NCI-H1092 (cell line): ENCODE data around the gene DCAF6.

Experiments
- DNase-seq: peaks from one replicate; lab custom pipeline; 2025; lab: John Stamatoyannopoulos, UW

DCAF6 gene

DNA sequence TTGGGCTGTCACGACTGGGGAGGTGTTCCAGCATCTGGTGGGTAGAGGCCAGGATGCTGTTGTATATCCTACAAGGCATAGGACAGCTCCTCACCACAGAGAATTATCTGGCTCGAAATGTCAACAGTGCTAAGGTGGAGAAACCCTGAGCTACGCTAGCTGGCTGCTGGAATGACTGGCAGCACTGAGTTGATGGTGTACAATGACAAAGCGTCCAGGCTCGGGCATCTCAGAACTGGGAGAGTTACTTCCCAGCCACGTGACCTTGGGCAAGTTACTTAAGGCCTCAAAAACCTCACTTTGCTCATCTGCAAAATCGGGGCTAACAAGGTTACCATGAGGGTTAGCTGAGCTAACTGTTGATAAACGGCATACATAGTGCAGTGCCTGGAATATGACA, 164.9 kb downstream of the DCAF6 start:
- DNase-seq, result no peak

DNA sequence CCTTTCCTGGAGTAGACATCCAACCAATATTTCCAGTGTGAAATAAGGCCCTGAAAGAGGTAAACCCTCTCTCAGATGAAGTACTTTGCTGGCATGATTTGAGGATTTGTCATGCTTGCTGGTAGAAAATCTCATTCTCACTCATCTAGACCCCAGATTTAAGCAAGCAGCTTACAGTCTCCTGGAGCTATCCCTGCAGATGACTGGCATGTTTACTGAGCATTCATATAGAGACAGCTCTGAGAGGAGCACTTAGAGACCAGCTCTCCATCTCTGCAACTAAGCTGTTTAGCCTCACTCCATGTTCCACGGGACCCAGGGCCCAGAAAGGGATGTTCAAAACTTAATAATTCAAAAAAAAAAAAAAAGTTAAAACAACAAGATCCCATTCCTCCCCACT, 166.0 kb downstream of the DCAF6 start:
- DNase-seq, result no peak

DNA sequence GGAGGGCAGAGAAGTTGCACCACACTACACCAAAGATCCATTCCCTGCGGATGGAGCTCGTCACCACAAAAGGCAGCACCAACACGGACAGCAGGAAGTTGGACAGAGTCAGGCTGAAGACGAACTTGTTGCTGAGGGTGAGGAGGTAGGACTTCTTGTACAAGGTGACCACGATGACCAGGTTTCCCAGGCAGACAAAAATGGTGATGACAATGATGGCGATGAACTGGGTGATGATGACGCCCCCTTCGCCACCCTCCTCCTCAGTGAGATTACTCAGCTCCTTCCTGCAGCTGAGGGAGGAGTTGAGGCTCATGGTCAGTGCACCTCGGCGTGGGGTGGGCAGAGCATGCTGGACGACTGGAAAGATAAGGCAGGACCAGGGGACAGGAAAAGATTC, 168.1 kb downstream of the DCAF6 start:
- no peak for DNase-seq

DNA sequence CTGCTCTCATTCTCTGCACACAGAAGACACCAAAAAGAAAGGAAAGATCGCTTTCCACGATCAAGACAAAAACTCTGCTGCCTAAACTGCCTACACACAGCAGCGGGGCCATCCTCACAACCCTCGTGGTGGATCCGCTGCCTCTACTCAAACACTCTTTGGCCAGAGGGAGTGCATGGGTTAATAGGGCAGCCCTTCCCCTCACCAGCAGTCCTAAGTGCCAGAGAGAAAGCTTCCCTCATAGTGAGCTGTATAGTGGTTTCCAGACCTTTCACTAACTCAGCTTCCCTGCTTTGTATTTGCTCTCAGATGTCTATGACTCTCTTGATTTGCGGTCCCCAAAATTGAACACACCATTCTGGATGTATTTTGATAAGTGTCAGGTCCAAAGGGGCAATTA, 169.4 kb downstream of the DCAF6 start:
- no peak for DNase-seq

DNA sequence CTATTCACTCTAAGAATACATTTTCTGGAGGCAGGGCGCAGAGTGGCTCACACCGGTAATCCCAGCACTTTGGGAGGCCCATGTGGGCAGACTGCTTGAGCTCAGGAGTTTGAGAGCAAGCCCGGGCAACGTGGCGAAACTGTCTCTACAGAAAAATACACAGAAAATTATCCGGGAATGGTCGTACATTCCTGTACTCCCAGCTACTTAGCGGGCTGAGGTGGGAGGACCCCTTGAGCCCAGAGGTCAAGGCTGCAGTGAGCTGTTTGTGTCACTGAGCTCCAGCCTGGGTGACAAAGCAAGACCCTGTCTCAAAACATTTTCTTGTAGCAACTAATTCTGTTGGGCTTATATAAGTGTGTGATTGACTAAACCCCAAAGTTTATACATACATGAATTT, 169.8 kb downstream of the DCAF6 start:
- no peak for DNase-seq

DNA sequence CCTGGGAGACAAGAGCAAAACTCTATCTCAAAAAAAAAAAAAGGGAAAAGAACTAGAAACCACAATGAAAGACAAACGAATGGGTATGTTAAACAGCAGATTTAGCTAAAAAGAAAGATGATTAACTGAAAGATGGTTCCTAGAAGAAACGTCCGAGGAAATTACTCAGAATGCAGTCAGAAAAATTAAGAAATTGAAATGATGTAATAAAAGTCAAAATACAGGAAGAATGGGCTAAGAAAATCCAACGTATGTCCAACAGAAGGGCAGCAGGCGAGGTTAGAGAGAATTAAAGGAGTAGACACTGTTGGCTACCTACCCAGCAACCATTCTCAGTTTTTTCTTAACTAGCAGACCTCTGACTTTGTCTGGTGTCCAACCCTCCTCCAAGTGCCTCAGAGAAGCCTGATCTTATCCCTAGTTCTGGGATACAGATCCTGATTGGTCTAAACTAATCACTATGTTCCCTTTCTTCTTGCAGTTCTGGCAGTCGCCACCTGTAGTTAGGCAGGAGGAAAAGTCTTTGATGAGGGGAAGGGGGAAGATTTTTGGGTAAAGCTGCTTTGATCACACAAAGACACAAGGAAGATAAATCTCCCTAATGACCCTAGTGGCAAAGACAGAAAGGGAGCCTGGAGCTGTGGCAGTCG, 174.5 kb downstream of the DCAF6 start:
- no peak for DNase-seq

DNA sequence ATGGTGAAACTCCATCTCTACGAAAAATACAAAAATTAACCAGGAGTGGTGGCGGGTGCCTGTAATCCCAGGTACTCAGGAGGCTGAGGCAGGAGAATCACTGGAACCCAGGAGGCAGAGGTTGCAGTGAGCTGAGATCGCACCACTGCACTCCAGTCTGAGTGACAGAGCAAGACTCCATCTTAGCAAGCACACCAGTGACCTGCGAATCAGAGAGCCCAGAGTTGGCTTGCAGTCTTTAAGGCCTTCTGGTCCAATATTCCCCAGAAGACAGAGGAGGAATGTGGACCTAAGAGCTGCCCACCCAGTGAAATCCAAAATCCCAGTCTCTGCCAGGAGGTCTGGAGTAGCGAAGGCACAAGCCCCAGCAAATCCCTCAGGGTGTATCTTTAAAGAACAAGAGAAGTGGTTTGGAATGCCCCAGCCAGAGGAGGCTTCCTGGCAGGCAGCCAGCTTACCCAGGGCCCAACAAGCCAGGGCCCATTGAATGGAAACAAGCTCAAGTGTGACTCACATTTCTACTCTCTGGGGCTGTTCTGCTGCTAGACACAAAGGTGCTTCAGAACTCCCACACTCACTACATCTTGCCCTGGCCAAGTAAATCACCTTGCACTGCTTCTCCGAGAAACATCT, 176.3 kb downstream of the DCAF6 start:
- no peak for DNase-seq

DNA sequence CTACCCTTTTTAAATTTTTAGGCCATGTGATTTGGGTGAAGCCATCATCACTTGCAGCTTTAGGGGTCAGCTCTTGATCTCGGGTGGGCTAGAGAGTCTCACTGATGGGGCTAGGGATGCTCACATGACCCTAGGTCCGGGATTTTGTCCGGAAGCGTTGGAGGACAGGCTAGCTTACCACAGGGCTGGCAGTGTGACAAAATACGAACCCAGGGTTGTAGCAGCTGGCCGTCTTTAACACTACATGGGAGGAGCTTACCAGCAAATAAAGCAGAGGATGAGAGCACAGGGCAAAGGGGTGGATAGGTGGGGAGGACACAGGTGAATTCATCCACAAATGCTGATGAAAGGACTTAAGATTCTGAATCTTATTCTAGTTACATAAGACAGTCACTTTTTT, 178.4 kb downstream of the DCAF6 start:
- DNase-seq, result no peak

DNA sequence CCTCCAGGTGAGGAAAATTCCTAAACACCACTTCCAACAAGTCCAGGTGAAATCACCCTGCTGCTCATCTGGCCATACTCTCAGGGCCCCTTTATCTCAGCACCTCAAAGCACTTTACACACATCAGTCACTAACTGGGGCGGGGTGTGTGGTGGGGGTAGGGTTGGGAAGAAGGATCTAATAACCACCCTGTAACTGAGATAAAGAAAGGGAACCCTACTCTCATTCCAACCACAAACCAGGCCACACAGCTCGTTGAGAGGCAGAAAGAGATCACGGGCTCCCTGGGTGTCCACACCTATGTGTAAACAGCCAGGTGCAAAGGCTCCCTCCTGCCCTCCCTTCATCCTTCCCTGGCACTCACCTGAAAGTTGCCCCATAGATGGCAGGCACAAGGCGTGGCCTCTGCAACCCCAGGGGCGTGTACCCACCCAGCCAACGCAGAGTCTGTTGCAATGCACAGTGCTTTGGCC, 179.9 kb downstream of the DCAF6 start:
- no peak for DNase-seq

DNA sequence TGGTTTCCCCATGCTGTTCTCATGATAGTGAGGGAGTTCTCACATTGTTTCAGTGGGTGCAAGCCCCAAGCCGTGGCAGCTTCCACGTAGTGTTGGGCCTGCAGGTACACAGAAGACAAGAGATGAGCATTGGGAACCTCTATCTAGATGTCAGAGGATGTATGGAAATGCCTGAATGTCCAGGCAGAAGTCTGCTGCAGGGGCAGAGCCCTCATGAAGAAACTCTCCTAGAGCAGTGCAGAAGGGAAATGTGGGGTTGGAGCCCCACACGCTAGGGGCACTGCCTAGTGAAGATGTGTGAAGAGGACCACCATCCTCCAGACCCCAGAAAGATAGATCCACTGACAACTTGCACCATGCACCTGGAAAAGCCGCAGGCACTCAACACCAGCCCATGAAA, 183.3 kb downstream of the DCAF6 start:
- DNase-seq, result no peak

DNA sequence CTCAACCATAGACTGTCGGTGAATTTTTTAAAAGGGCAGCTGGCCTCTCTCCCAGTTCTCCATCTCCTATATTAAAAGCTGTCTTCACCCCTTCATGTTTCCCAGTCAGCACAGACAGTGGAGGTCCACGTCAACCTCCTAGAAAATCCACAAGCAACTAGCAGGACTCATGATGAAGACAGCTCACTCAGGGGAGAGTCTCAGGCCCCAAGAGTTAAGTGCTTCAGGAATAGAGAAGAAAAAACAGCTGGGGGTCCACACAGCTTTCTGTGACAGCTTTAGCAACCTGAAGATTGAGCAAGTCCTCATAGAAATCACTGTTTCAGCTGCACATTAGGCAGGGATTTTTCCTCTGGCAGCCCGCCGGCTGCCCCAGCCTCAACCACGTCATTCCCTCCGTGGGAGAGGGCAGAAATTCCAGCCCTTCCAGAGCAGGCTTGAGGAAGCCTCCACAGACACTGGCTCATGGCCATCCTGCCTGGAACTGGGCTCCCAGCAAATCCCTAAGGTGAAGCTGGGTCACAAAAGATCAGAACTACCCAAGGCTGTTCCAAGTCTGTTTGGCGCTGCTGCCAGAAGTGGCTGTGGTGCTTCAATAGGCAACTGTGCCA, 185.0 kb downstream of the DCAF6 start:
- no peak for DNase-seq

DNA sequence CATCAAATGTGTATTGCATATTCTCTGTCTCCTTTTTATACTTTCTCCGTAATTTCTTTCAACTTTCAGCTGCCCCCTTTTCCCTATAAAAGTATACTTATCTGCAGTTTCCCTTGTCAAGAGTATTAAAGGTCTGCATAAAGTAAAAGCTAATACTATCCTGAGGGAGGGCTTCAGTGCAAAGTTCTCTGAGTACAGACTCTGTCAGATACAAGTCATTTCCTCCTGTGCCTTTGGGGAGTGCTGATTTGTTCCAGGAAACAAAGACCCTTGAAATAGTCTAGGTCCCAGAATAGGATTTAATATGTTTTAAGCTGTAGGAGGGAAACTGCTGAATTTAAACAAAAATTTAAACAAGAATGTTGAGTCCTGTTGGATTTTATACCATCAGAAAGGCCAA, 188.6 kb downstream of the DCAF6 start:
- no peak for DNase-seq
